Adrenal gland (tissue), 5 donors: ENCODE results near the gene GRHL3.

Experiments used
- POLR2A ChIP-seq, 2 donors: fragments of 450-650 bp; IDR thresholded peaks; one replicate each; pipeline ENCODE4 v1.6.1; 2017; ENCODE audit warnings: antibody characterized with exemption in 2 of 2, mild to moderate bottlenecking in 2 of 2, moderate library complexity in 1 of 2
- TF ChIP-seq, protein P1 (sequence below), 6 experiments: fragments of 450-650 bp in 4 of 6; fragments of 200-600 bp in 2 of 6; sonication (generic) in 1 of 6; IDR thresholded peaks; 1 replicate in 5 of 6; 2 replicates in 1 of 6; pipeline versions ENCODE4 v1.5.1 to v1.8.0; 2016 to 2021; ENCODE audit warnings: antibody characterized with exemption in 6 of 6, mild to moderate bottlenecking in 2 of 6, moderate library complexity in 1 of 6
- donor health status: DM: no; HTN: no; CAD: no.

DNA sequence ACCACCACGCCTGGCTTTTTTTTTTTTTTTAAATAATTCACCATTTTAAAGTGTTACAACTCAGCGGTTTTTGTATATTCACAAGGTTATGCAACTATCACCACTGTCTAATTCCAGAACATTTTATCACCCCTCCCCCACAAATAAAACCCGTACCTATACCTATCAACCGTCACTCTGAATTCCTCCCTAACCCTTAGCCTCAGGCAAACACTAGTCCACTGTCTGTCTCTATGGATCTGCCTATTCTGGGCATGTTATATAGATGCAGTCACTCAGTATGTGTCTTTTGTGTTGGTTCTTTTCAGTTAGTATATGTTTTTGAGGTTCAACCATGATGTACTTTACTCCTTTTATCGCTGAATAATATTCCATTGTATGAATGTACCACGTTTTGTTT lies 19.3 kb upstream of the GRHL3 start:
- TF ChIP-seq, protein P1, sequence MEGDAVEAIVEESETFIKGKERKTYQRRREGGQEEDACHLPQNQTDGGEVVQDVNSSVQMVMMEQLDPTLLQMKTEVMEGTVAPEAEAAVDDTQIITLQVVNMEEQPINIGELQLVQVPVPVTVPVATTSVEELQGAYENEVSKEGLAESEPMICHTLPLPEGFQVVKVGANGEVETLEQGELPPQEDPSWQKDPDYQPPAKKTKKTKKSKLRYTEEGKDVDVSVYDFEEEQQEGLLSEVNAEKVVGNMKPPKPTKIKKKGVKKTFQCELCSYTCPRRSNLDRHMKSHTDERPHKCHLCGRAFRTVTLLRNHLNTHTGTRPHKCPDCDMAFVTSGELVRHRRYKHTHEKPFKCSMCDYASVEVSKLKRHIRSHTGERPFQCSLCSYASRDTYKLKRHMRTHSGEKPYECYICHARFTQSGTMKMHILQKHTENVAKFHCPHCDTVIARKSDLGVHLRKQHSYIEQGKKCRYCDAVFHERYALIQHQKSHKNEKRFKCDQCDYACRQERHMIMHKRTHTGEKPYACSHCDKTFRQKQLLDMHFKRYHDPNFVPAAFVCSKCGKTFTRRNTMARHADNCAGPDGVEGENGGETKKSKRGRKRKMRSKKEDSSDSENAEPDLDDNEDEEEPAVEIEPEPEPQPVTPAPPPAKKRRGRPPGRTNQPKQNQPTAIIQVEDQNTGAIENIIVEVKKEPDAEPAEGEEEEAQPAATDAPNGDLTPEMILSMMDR (IDR thresholded peaks at IDR 0.05): no peak
- no peak for TF ChIP-seq POLR2A (IDR thresholded peaks at IDR 0.05)
